ENCODE results near the gene ERICH2. TPM values are rescaled to one million over a fixed set of nuclear protein-coding genes. Genes with fewer than 3 reads are reported as not detected.

Gene ERICH2
- total RNA-seq = 0.60 TPM in 1 of 2 replicates, not detected in the other

DNA sequence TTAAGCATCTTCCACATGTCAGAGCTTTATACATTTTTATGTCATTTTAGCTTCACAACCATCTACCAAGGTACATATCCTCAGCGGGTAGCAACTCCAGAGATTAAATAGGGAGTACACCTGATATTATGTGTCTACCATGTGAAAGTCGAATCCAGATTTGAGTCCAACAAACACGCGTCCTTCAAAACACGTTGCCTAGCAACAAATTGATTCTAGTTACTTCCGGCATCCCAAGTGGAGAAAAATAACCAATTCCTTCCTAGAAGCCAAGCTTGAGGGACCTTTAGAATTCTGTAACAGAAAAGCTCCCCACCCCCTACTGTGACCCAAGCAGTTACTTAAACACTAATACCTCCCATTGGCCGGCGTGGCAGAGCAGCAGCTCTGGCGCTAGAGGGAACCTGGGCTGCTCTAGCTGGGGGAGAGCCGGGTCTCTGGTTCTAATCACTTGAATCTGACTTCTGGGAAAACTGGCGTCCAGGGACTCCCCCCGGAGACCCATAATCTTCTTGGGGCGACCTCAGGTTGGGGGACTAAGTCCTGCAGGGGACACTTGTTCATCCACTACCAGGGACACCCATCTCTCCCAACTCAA, at the start of gene ERICH2:
TSS of gene ERICH2 (plus strand) at position 371 of the 598 bp plus-strand sequence. CDS start 304 bp downstream, outside the sequence.

GRCh38 chr2:170816504-170817092, 46.4 kb downstream of the ERICH2 start, which contains the start of gene GAD1:
Gene GAD1, plus strand, starts transcription at chr2:170816887. Its CDS starts 1,705 bp downstream, at chr2:170818592.

Other genes starting within 250 kb of the ERICH2 start
- not detected in 2 replicates for gene SP5, start 55.0 kb upstream of the ERICH2 start, total RNA-seq
- 2.6 TPM in 1 of 2 replicates, not detected in the other for gene GAD1, start 46.5 kb downstream of the ERICH2 start, total RNA-seq
- 76.8 and 79.1 TPM in 2 replicates for gene GORASP2, start 158.9 kb downstream of the ERICH2 start, total RNA-seq

Measured in airway epithelial cell (primary cell).